ENCODE results near the gene DMPK.

- no peak for TF ChIP-seq CTCF (IDR thresholded peaks at IDR 0.05; ENCODE audit: insufficient read depth, low read length)
- no peak for TF ChIP-seq REST (IDR thresholded peaks at IDR 0.05; ENCODE audit: insufficient replicate concordance, low read depth)
Observed at GRCh38 chr19:45762870-45763631, 19.2 kb downstream of the DMPK start.
